Liver (tissue), 9 donors: ENCODE results near the gene FAM221B. TPM values are rescaled to one million over a fixed set of nuclear protein-coding genes. Genes with fewer than 3 reads are reported as not detected.

Source experiments
- DNase-seq: peaks from one replicate; pipeline ENCODE4 v3.0.0-alpha.2; 2017; ENCODE audit warnings: low spot score
- H3K27ac ChIP-seq, 2 donors: one replicate each; pipeline ENCODE4 v1.7.0; 2013; ENCODE audit warnings: inconsistent platforms in 2 of 2, low read length in 2 of 2, control low read depth in 1 of 2, low read depth in 1 of 2, mild to moderate bottlenecking in 1 of 2
- H3K27me3 ChIP-seq, 4 donors: one replicate each; pipeline versions ENCODE4 v1.6.1 to v1.7.0; 2013; ENCODE audit warnings: low read length in 3 of 4, inconsistent platforms in 1 of 4, mild to moderate bottlenecking in 1 of 4, moderate library complexity in 1 of 4; ENCODE audit not compliant: control insufficient read depth in 4 of 4, insufficient read depth in 4 of 4
- H3K36me3 ChIP-seq, 4 donors: one replicate each; pipeline versions ENCODE4 v1.6.1 to v1.7.0; 2013; ENCODE audit warnings: low read length in 3 of 4, mild to moderate bottlenecking in 3 of 4, low read depth in 1 of 4, moderate library complexity in 1 of 4; ENCODE audit not compliant: control insufficient read depth in 4 of 4, insufficient read depth in 3 of 4
- H3K4me1 ChIP-seq, 4 donors: one replicate each; pipeline versions ENCODE4 v1.6.1 to v1.7.0; 2013; ENCODE audit warnings: low read length in 3 of 4, mild to moderate bottlenecking in 3 of 4, moderate library complexity in 1 of 4; ENCODE audit not compliant: control insufficient read depth in 4 of 4, insufficient read depth in 4 of 4
- H3K4me3 ChIP-seq, 3 donors: one replicate each; pipeline versions ENCODE4 v1.6.1 to v1.7.0; 2013; ENCODE audit warnings: low read length in 3 of 3, control low read depth in 1 of 3, low read depth in 1 of 3, mild to moderate bottlenecking in 1 of 3
- H3K9ac ChIP-seq, 2 donors: one replicate each; pipeline ENCODE4 v1.7.0; 2013; ENCODE audit warnings: low read length in 2 of 2, mild to moderate bottlenecking in 2 of 2, moderate library complexity in 2 of 2, control low read depth in 1 of 2, low read depth in 1 of 2
- H3K9me3 ChIP-seq, 4 donors: one replicate each; pipeline versions ENCODE4 v1.6.1 to v1.7.0; 2013; ENCODE audit warnings: low read length in 3 of 4; ENCODE audit not compliant: control insufficient read depth in 4 of 4
- ATF3 ChIP-seq: IDR thresholded peaks from 2 replicates; pipeline ENCODE4 v1.6.1; 2016; ENCODE audit warnings: antibody characterized with exemption
- EGR1 ChIP-seq, 2 donors: IDR thresholded peaks; 2 replicates each; pipeline ENCODE4 v1.6.1; 2016 to 2018; ENCODE audit warnings: antibody characterized with exemption in 2 of 2, low read depth in 2 of 2
- FOXA1 ChIP-seq: IDR thresholded peaks from 2 replicates; pipeline ENCODE4 v1.6.1; 2016; ENCODE audit warnings: antibody characterized with exemption
- FOXA2 ChIP-seq: IDR thresholded peaks from 2 replicates; pipeline ENCODE4 v1.6.1; 2016; ENCODE audit warnings: antibody characterized with exemption
- GABPA ChIP-seq, 2 donors: IDR thresholded peaks in 1 of 2; conservative IDR thresholded peaks in 1 of 2; 2 replicates each; pipeline ENCODE4 v1.6.1; 2016; ENCODE audit warnings: antibody characterized with exemption in 2 of 2, mild to moderate bottlenecking in 1 of 2, moderate library complexity in 1 of 2
- HNF4A ChIP-seq, 2 donors: conservative IDR thresholded peaks; 2 replicates each; pipeline ENCODE4 v1.6.1; 2016; ENCODE audit warnings: antibody characterized with exemption in 2 of 2, mild to moderate bottlenecking in 2 of 2
- HNF4G ChIP-seq: IDR thresholded peaks from 2 replicates; pipeline ENCODE4 v1.6.1; 2016; ENCODE audit warnings: antibody characterized with exemption
- JUND ChIP-seq, 2 donors: IDR thresholded peaks; 2 replicates each; pipeline ENCODE4 v1.6.1; 2016; ENCODE audit warnings: antibody characterized with exemption in 2 of 2
- NR2F2 ChIP-seq: IDR thresholded peaks from 2 replicates; pipeline ENCODE4 v1.6.1; 2016; ENCODE audit warnings: antibody characterized with exemption
- RAD21 ChIP-seq, 2 donors: IDR thresholded peaks; 2 replicates each; pipeline ENCODE4 v1.6.1; 2016; ENCODE audit warnings: antibody characterized with exemption in 2 of 2, mild to moderate bottlenecking in 2 of 2
- RXRA ChIP-seq, 2 donors: IDR thresholded peaks; 2 replicates each; pipeline ENCODE4 v1.6.1; 2017 to 2018; ENCODE audit warnings: antibody characterized with exemption in 2 of 2, mild to moderate bottlenecking in 1 of 2
- SP1 ChIP-seq: IDR thresholded peaks from 2 replicates; pipeline ENCODE4 v1.6.1; 2018; ENCODE audit warnings: antibody characterized with exemption, mild to moderate bottlenecking
- TAF1 ChIP-seq: conservative IDR thresholded peaks from 2 replicates; pipeline ENCODE4 v1.6.1; 2016; ENCODE audit warnings: antibody characterized with exemption, mild to moderate bottlenecking
- YY1 ChIP-seq: IDR thresholded peaks from 2 replicates; pipeline ENCODE4 v1.6.1; 2016; ENCODE audit warnings: antibody characterized with exemption, mild to moderate bottlenecking
- WGBS: extraction: QIAGEN DNeasy Blood & Tissue Kit; methylation state at CpG from one replicate; pipeline ENCODE4 v1.1.7; 2013; 5-methylcytosine and 5-hydroxymethylcytosine counted together
- polyA plus RNA-seq, 2 donors: library from polyadenylated mRNA; stranded (reverse) in 1 of 2; unstranded in 1 of 2; fragments of 200-250 nt in 1 of 2; fragments of >200 nt in 1 of 2; fragmentation: Nextera tagmentation in 1 of 2; extraction: Ambion mirVana in 1 of 2; gene quantifications; one replicate each; pipeline versions ENCODE4 v1.2.1 to v1.2.3, GENCODE V29; 2013 to 2015
- total RNA-seq, 2 donors: library from RNA; depleted of rRNA; stranded (reverse); fragments of >200 nt; gene quantifications; one replicate each; pipeline ENCODE4 v1.2.3, GENCODE V29; 2014
- TF ChIP-seq, protein P1 (sequence below): fragments of 150-350 bp; IDR thresholded peaks from 2 replicates; pipeline ENCODE4 v1.5.1; 2017; ENCODE audit warnings: improper control_type of control experiment, low read depth, low read length; ENCODE audit not compliant: missing input control
- TF ChIP-seq, protein P2 (sequence below): IDR thresholded peaks from 2 replicates; pipeline ENCODE4 v1.6.1; 2016; ENCODE audit warnings: antibody characterized with exemption
- TF ChIP-seq, protein P3 (sequence below): IDR thresholded peaks from 2 replicates; pipeline ENCODE4 v1.6.1; 2016; ENCODE audit warnings: antibody characterized with exemption, mild to moderate bottlenecking
- TF ChIP-seq, protein P4 (sequence below): IDR thresholded peaks from 2 replicates; pipeline ENCODE4 v1.6.1; 2016; ENCODE audit warnings: antibody characterized with exemption
- donor health status: healthy.
- donor health status: healthy.
- donor health status: healthy.
- donor health status: healthy.
- donor health status: healthy.

FAM221B gene
- total and polyA plus RNA-seq, 4 donors: 0.35 TPM; not detected in 3

DNA sequence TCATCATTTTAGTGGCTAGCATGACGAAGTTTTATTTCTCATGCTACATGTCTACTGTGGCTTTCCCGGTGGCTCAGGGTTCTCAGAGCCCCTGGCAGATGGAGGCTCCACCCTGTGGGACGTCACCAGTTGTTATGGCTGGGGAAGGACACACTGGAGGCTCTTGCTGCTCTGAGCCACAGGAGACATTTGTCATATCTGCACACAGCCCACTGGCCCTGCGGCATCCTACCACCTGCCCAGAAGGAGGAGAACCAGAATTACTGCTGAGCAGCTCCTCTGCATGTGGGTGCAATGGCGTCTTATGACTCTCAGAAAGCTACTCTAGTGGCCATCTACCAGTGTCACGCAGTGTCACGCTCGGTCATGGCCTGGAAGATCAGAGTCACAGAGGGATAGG, 35.1 kb upstream of the FAM221B start:
- H3K4me3 ChIP-seq: no peak overlapping the region
- no peak for TF ChIP-seq RAD21 (IDR thresholded peaks at IDR 0.05)
- no peak for TF ChIP-seq JUND (IDR thresholded peaks at IDR 0.05)
- no peak for TF ChIP-seq EGR1 (IDR thresholded peaks at IDR 0.05; ENCODE audit: low read depth in 2 of 2)
- TF ChIP-seq, protein P1, sequence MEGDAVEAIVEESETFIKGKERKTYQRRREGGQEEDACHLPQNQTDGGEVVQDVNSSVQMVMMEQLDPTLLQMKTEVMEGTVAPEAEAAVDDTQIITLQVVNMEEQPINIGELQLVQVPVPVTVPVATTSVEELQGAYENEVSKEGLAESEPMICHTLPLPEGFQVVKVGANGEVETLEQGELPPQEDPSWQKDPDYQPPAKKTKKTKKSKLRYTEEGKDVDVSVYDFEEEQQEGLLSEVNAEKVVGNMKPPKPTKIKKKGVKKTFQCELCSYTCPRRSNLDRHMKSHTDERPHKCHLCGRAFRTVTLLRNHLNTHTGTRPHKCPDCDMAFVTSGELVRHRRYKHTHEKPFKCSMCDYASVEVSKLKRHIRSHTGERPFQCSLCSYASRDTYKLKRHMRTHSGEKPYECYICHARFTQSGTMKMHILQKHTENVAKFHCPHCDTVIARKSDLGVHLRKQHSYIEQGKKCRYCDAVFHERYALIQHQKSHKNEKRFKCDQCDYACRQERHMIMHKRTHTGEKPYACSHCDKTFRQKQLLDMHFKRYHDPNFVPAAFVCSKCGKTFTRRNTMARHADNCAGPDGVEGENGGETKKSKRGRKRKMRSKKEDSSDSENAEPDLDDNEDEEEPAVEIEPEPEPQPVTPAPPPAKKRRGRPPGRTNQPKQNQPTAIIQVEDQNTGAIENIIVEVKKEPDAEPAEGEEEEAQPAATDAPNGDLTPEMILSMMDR: no peak
- TF ChIP-seq FOXA2: no peak
- TF ChIP-seq GABPA (IDR thresholded peaks at IDR 0.05 in 1 of 2, conservative IDR thresholded peaks at IDR 0.05 in 1 of 2): no peak
- TF ChIP-seq, protein P2, sequence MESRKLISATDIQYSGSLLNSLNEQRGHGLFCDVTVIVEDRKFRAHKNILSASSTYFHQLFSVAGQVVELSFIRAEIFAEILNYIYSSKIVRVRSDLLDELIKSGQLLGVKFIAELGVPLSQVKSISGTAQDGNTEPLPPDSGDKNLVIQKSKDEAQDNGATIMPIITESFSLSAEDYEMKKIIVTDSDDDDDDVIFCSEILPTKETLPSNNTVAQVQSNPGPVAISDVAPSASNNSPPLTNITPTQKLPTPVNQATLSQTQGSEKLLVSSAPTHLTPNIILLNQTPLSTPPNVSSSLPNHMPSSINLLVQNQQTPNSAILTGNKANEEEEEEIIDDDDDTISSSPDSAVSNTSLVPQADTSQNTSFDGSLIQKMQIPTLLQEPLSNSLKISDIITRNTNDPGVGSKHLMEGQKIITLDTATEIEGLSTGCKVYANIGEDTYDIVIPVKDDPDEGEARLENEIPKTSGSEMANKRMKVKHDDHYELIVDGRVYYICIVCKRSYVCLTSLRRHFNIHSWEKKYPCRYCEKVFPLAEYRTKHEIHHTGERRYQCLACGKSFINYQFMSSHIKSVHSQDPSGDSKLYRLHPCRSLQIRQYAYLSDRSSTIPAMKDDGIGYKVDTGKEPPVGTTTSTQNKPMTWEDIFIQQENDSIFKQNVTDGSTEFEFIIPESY: no peak
- TF ChIP-seq ATF3: no peak
- TF ChIP-seq, protein P3, sequence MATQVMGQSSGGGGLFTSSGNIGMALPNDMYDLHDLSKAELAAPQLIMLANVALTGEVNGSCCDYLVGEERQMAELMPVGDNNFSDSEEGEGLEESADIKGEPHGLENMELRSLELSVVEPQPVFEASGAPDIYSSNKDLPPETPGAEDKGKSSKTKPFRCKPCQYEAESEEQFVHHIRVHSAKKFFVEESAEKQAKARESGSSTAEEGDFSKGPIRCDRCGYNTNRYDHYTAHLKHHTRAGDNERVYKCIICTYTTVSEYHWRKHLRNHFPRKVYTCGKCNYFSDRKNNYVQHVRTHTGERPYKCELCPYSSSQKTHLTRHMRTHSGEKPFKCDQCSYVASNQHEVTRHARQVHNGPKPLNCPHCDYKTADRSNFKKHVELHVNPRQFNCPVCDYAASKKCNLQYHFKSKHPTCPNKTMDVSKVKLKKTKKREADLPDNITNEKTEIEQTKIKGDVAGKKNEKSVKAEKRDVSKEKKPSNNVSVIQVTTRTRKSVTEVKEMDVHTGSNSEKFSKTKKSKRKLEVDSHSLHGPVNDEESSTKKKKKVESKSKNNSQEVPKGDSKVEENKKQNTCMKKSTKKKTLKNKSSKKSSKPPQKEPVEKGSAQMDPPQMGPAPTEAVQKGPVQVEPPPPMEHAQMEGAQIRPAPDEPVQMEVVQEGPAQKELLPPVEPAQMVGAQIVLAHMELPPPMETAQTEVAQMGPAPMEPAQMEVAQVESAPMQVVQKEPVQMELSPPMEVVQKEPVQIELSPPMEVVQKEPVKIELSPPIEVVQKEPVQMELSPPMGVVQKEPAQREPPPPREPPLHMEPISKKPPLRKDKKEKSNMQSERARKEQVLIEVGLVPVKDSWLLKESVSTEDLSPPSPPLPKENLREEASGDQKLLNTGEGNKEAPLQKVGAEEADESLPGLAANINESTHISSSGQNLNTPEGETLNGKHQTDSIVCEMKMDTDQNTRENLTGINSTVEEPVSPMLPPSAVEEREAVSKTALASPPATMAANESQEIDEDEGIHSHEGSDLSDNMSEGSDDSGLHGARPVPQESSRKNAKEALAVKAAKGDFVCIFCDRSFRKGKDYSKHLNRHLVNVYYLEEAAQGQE: no peak
- no peak for TF ChIP-seq RXRA (IDR thresholded peaks at IDR 0.05)
- no peak for TF ChIP-seq TAF1
- TF ChIP-seq SP1: no peak
- TF ChIP-seq NR2F2: no peak
- no peak for TF ChIP-seq YY1
- TF ChIP-seq HNF4G: no peak
- TF ChIP-seq HNF4A (conservative IDR thresholded peaks at IDR 0.05): no peak
- TF ChIP-seq FOXA1: no peak
- TF ChIP-seq, protein P4, sequence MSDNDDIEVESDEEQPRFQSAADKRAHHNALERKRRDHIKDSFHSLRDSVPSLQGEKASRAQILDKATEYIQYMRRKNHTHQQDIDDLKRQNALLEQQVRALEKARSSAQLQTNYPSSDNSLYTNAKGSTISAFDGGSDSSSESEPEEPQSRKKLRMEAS: no peak
- no peaks in the 10 kb centered on the region for H3K9me3 ChIP-seq
- H3K9ac ChIP-seq: no peak overlapping the region
- H3K4me1 ChIP-seq: no peaks in the 10 kb centered on the region
- 78% methylated on average over 8 of the region's 8 CpGs for WGBS
- no peak overlapping the region for H3K27ac ChIP-seq
- peaks cover 0 to 5% (median 0%) of the 10 kb centered on the region in 4 donors for H3K27me3 ChIP-seq
- no peaks in the 10 kb centered on the region for H3K36me3 ChIP-seq
- DNase-seq: no peak
